ENCODE measurements around the gene SLC36A1. TPM values are rescaled to one million over a fixed set of nuclear protein-coding genes. Genes with fewer than 3 reads are reported as not detected.

SLC36A1 gene
- polyA plus RNA-seq, 1 of the 3 experiments (the other 2 are of a cell fraction) = 4.1 TPM

GRCh38 chr5:151432210-151432609 lies 15.2 kb upstream of the SLC36A1 start:
- Histone ChIP-seq H3K4me2 (no peak overlapping the region), H4K20me1 (ENCODE audit: insufficient read depth) (no peaks in the 10 kb centered on the region), H3K27ac (ENCODE audit: low read depth in 2 of 2, low read length in 1 of 2) (no peak overlapping the region), H3F3A (replicated peaks; ENCODE audit: insufficient read depth) (no peaks in the 10 kb centered on the region), H3K36me3 (replicated peaks in 1 of 2; ENCODE audit: control insufficient read depth in 1 of 2, insufficient read depth in 2 of 2, low read length in 1 of 2) (no peaks in the 10 kb centered on the region), H3K9me3 (no peaks in the 10 kb centered on the region), H3K9me2 (no peaks in the 10 kb centered on the region), H3K27me3 (ENCODE audit: insufficient read depth) (no peaks in the 10 kb centered on the region), H3K9ac (no peak overlapping the region), H3K4me1 (ENCODE audit: control insufficient read depth in 1 of 2, insufficient read depth in 2 of 2, low read depth in 1 of 2, low read length in 1 of 2) (no peaks in the 10 kb centered on the region), H2AFZ (ENCODE audit: low read depth) (no peak overlapping the region), H3K4me3 (ENCODE audit: low read depth in 2 of 2, low read length in 1 of 2) (no peak overlapping the region), H3K79me2 (ENCODE audit: insufficient read depth) (no peaks in the 10 kb centered on the region)
- WGBS (ENCODE audit: low lambda C conversion rate) = 58% methylated on average over 3 of the region's 3 CpGs
- POLR2A ChIA-PET = no interaction called here
- CTCF ChIA-PET = interaction anchor here (1.0 to 1.2 kb wide), 2 partner anchors 15 to 309 kb away, joined by 3 to 6 read pairs; partner anchors contain the start of gene SLC36A1
- DNase-seq = no peak
- no peak for TF ChIP-seq NRF1 (IDR thresholded peaks at IDR 0.05; ENCODE audit: low read depth, low read length)
- no peak for TF ChIP-seq USF1 (IDR thresholded peaks at IDR 0.05; ENCODE audit: borderline replicate concordance, low read depth)
- TF ChIP-seq SIN3A (IDR thresholded peaks at IDR 0.05; ENCODE audit: borderline replicate concordance, low read depth, low read length) = no peak
- no peak for TF ChIP-seq RXRA (IDR thresholded peaks at IDR 0.05; ENCODE audit: borderline replicate concordance, low read depth)
- no peak for TF ChIP-seq RCOR1 (IDR thresholded peaks at IDR 0.05; ENCODE audit: low read length)
- no peak for TF ChIP-seq REST (IDR thresholded peaks at IDR 0.05; ENCODE audit: low read depth, low read length)
- TF ChIP-seq EZH2phosphoT487 (IDR thresholded peaks at IDR 0.05; ENCODE audit: borderline replicate concordance, low read depth) = no peak
- no peak for TF ChIP-seq MAX (IDR thresholded peaks at IDR 0.05; ENCODE audit: low read depth)
- TF ChIP-seq CHD2 (IDR thresholded peaks at IDR 0.05; ENCODE audit: low read length, partially characterized antibody) = no peak
- no peak for TF ChIP-seq JUND (IDR thresholded peaks at IDR 0.05)
- no peak for TF ChIP-seq TCF12 (IDR thresholded peaks at IDR 0.05)
- TF ChIP-seq RFX5 (IDR thresholded peaks at IDR 0.05; ENCODE audit: low read length) = no peak
- TF ChIP-seq TEAD4 (IDR thresholded peaks at IDR 0.05; ENCODE audit: borderline replicate concordance, insufficient read depth) = no peak
- TF ChIP-seq TAF1 (IDR thresholded peaks at IDR 0.05; ENCODE audit: borderline replicate concordance, low read depth, low read length) = no peak
- no peak for TF ChIP-seq FOXM1 (IDR thresholded peaks at IDR 0.05; ENCODE audit: low read depth)
- no peak for TF ChIP-seq IRF3 (IDR thresholded peaks at IDR 0.05; ENCODE audit: low read depth, low read length)
- no peak for TF ChIP-seq MEF2A (IDR thresholded peaks at IDR 0.05; ENCODE audit: borderline replicate concordance, low read depth)
